Measurements from ENCODE around the gene IGSF5. TPM values are rescaled to one million over a fixed set of nuclear protein-coding genes. Genes with fewer than 3 reads are reported as not detected.

Gene IGSF5
- total and polyA plus RNA-seq, 8 donors: 0.08 TPM; not detected in 7

DNA sequence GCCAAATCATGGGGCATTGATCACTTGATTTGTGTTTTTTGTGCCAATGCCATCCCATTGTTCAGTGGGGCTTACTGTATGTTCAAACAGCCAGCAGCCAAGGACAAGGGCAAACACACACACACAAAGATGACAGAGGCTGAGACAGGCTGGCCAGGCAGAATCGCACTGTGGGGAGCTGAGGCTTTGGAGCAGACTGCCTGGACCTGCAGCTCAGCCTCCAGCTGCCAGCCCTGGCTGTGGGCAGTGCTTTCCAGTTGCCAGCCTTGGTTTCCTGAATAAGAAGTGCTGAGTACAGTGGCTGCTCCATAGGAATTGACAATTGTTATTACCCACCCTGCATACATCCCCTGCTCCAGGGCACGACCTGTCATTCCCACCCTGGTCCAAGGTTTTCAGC, 105.3 kb downstream of the IGSF5 start:
- Histone ChIP-seq H3K36me3 (no peaks in the 10 kb centered on the region), H3K4me1 (peaks cover 0 to 9% (median 0%) of the 10 kb centered on the region in 4 donors), H3K27me3 (no peaks in the 10 kb centered on the region), H3K9me3 (no peaks in the 10 kb centered on the region), H3K27ac (no peak overlapping the region), H3K4me3 (no peak overlapping the region)
- no peak for DNase-seq
- intact Hi-C loops (cut with DNase I; ENCODE audit: low total_unique reads): no loop called here
- WGBS, 5 donors: 44 to 72% (median 69%) methylated on average over 1 to 2 of the region's 2 CpGs
- TF ChIP-seq EP300 (IDR thresholded peaks at IDR 0.05) (no peak), POLR2AphosphoS5 (IDR thresholded peaks at IDR 0.05) (no peak), POLR2A (IDR thresholded peaks at IDR 0.05) (no peak)
- TF ChIP-seq, protein P1, sequence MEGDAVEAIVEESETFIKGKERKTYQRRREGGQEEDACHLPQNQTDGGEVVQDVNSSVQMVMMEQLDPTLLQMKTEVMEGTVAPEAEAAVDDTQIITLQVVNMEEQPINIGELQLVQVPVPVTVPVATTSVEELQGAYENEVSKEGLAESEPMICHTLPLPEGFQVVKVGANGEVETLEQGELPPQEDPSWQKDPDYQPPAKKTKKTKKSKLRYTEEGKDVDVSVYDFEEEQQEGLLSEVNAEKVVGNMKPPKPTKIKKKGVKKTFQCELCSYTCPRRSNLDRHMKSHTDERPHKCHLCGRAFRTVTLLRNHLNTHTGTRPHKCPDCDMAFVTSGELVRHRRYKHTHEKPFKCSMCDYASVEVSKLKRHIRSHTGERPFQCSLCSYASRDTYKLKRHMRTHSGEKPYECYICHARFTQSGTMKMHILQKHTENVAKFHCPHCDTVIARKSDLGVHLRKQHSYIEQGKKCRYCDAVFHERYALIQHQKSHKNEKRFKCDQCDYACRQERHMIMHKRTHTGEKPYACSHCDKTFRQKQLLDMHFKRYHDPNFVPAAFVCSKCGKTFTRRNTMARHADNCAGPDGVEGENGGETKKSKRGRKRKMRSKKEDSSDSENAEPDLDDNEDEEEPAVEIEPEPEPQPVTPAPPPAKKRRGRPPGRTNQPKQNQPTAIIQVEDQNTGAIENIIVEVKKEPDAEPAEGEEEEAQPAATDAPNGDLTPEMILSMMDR (IDR thresholded peaks at IDR 0.05): no peak

DNA sequence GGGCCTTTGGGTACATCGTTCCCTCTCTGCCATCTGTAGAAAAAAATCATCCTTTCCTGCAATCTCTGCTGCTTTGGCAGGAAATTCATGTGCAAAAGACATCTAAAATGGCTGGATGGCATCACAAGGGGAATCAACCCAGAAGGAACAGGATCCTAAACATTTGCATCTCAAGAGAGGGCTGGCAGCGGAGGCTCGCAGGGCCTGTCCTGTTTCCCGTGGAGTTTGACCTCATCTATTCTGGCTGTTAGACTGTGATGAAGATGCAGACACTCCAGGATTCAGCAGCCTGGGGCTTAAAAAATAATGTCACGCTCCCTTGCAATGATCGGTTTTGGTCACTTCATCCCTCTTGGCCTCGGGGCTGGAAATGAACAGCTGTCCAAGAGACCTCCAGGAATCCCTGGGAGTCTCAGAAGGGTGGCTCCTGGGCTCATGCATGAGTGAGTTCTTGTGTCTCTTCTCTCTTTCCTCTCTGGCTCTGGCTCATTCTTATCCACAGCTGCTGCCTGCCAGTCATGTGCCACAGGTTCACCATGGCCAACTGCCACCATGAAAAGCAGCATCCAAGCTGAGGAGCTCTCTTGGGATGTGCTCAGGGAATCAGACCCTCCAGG, 106.1 kb downstream of the IGSF5 start:
- H3K36me3 ChIP-seq: no peaks in the 10 kb centered on the region
- intact Hi-C loops (cut with DNase I; ENCODE audit: low total_unique reads): no loop called here
- no peak overlapping the region for H3K27ac ChIP-seq
- H3K27me3 ChIP-seq: no peaks in the 10 kb centered on the region
- WGBS, 5 donors: 85 to 95% (median 90%) methylated on average over 7 of the region's 7 CpGs
- peaks cover 0 to 9% (median 0%) of the 10 kb centered on the region in 4 donors for H3K4me1 ChIP-seq
- no peaks in the 10 kb centered on the region for H3K9me3 ChIP-seq
- DNase-seq: no peak
- TF ChIP-seq, protein P1 (IDR thresholded peaks at IDR 0.05): no peak
- TF ChIP-seq POLR2AphosphoS5 (IDR thresholded peaks at IDR 0.05) (no peak), EP300 (IDR thresholded peaks at IDR 0.05) (no peak), POLR2A (IDR thresholded peaks at IDR 0.05) (no peak)
- no peak overlapping the region for H3K4me3 ChIP-seq

Other genes starting within 250 kb of the IGSF5 start
- 1 to 10 TPM in 3 of 5 donors, under 1 TPM in 1, not detected in 1; 0.45 to 8.3 (median 4.3) TPM for gene B3GALT5, start 132.2 kb upstream of the IGSF5 start, total RNA-seq
- gene B3GALT5, start 132.2 kb upstream of the IGSF5 start, polyA plus RNA-seq: 1 to 10 TPM in 1 of 3 donors, under 1 TPM in 2; 0.12 to 2.7 (median 0.70) TPM
- 10 to 100 TPM in 1 of 5 donors, 1 to 10 TPM in 2, not detected in 2; 1.8 to 29.9 (median 2.0) TPM for gene PCP4, start 122.3 kb downstream of the IGSF5 start, total RNA-seq
- gene PCP4, start 122.3 kb downstream of the IGSF5 start, polyA plus RNA-seq: 10 to 100 TPM in 1 of 3 donors, 1 to 10 TPM in 2; 1.2 to 17.4 (median 2.0) TPM

Data from stomach (tissue), 9 donors.